Measurements from ENCODE around the gene RIMBP3B. TPM values are rescaled to one million over a fixed set of nuclear protein-coding genes. Genes with fewer than 3 reads are reported as not detected.
"Not testable (repeated sequence)": the region's sequence is repeated elsewhere in the genome, so short reads cannot be mapped to it uniquely, and the experiment has no call there.

Gene RIMBP3B
- total RNA-seq, 1 experiment from 2014 or later, result 0.03 TPM

DNA sequence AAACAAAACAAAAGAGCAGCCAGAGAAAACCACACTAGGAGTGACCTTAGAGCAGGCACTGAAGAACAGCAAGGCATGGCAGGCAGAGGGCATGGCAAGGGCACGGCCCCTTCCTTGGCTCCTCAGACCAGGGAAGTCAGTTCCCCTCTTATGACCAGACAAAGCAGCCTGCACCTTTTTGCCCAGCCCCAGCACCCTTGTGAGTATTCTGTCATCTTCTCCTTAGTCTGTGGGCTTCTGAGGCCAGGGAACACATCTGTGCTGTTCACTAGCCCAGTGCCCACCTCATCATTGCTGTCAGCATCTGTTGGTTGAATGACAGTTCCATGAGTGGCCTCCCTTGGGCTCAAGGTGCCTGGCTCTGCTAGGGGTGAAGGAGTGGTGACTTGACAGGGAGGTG lies 23.6 kb downstream of the RIMBP3B start:
- H3K36me3 ChIP-seq, H3K4me3 ChIP-seq, DNase-seq, H3K27me3 ChIP-seq, H3K9me3 ChIP-seq: not testable (repeated sequence)

DNA sequence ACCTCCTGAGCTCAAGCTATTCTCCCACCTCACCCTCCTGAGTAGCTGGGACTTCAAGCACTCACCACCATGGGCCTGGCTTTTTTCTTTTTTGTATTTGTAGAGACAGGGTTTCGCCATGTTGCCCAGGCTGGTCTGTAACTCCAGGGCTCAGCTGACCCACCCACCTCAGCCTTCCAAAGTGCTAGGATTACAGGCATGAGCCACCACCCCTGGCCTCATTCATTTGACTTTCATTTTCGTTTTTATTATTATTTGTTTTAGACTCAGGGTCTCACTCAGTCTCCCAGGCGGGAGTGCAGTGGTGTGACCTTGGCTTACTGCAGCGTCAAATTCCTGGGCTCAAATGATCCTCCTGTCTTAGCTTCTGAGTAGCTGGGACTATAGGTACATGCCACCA lies 24.2 kb downstream of the RIMBP3B start:
- H3K36me3 ChIP-seq, DNase-seq, H3K27me3 ChIP-seq, H3K9me3 ChIP-seq, H3K4me3 ChIP-seq: not testable (repeated sequence)

DNA sequence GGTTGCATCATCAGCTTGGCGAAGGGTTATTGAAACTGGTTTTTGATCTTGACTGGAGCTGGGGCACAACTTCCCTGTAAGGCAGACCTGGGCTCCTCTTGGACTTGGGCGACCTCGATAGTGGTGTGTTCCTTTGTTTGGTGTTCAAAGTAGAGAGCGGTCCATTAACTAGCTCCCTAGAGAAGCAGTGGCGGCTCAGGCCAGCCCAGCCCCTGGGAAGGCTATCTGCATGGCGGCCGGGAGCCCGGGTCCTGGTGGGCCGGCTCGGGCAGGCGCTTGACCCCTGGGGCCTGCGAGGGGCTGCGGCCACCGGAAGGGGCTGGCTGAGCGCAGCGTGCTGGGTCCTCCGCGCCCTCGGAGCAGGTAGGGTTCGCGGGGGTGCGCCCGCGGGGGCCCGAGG lies 32.8 kb downstream of the RIMBP3B start:
- DNase-seq, result not testable (repeated sequence)

DNA sequence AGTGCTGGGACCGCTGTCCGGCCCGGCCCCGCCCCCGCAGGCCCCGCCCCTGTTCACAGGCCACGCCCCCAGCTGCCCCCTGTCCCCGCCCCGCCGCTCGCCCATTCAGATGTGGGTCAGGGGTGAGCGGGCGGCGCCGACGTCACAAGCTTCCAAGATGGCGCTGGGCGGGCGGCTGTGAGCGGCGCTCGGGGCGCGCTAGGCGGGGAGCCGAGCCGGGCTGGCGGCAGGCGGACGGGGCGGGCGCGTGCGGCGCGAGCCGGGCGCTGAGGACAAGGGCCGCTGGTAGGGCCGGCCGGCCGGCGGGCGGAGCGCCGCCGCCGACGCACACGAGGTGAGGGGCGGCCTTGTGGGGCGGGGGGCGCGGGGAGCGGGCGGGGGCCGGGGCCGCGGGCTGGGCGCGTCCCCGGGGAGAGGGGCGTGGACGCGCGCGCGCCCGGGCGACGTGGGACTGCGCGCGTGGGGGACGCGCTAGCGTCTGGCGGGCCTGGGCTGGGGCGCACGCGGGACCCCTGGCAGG lies 33.7 kb downstream of the RIMBP3B start, which contains the start of gene HIC2:
Gene HIC2, plus strand, starts transcription at position 145 of the 520 bp plus-strand sequence. CDS start 25,461 bp downstream, outside the sequence.
- not testable (repeated sequence) for H3K27me3 ChIP-seq, H3K36me3 ChIP-seq, DNase-seq, H3K9me3 ChIP-seq
- H3K4me3 ChIP-seq, result peak within 1 kb of the TSS; percentile 34

More for the DNA sequence above, 32.8 kb downstream of the RIMBP3B start:
- not testable (repeated sequence) for H3K9me3 ChIP-seq, H3K4me3 ChIP-seq, H3K36me3 ChIP-seq, H3K27me3 ChIP-seq

DNA sequence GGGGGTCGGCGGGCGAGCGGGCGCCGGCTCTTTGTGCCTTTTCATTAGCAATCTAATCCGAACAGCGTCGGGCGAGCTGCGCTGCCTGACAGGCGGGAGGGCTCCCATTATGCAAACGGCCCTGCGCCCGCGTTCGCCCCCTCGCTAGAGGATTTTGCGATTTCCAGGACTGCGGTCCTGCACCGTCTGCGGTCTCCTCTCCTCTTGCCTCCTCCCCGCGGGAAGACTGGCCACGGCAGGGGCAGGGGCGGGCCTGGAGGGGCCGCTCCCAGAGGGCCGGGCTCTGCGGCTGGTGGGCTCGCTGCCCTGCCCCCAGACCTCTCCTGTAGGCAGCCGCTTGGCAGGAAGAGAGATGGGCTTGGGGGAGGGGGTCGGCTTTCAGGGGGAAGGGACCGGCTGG lies 34.3 kb downstream of the RIMBP3B start:
- not testable (repeated sequence) for H3K36me3 ChIP-seq, H3K27me3 ChIP-seq, H3K9me3 ChIP-seq
- peak overlapping the region; percentile 34 for H3K4me3 ChIP-seq
- DNase-seq, result peak; percentile 9

DNA sequence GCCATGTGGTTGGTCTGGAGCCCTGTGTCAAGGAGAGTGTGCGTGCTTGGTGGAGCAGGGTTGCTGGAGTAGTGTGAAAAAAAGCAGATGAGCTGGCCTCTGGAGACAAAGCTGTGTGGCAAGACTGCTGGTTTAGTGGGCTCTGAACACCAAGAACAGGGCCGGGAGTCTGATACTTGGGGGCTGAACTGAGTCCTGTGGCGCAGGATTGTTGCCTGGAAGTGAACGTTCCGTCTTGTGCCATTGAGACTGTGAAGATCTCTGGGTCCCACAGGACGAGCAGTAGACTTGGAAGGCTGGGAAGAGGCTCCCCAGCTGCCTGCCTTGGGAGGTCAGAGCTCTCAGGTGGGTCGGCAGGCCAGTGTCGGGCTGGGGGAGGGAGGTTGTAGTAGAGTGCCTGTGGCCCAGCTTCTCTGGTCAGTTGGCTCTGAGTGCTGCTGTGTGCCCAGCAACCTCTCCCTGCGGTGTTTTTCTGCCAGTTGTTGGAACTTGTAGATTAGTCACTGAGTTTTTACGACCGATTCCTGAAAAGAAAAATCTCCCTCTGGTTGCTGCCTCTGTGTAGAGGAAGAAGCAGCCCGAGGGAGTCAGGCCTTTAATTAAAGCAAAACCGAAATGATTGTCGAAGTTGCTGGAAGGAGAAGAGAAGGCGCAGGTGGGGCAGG lies 35.6 kb downstream of the RIMBP3B start:
- H3K27me3 ChIP-seq, DNase-seq, H3K4me3 ChIP-seq, H3K9me3 ChIP-seq, H3K36me3 ChIP-seq: not testable (repeated sequence)

DNA sequence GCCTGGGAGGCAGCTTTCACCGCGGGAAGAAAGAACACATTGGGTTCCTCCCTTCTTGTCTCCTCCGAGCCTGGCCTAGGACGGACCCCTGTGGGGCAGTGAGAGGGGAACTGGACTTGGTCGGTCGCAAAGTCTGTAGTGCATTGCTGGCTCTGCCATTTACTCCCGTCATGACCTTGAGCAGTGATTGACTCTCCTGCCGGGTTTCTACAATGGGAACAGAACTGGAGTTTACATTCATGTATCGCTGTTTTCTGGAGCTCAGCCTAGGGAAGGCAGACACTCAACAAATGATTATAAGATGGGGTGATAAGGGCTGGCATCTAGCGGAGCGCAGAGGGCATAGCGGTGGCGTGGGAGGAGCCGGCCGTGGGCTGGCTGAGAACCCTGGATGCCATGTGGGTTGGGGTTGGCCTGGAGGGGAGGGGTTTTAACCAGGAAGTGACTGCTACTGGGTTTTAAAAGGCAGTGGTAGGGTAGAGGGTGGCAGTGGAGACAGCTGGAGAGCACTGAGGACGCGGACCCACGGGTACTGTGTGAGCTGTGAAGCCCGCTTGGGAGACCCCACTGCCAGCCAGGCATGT lies 36.7 kb downstream of the RIMBP3B start:
- not testable (repeated sequence) for H3K4me3 ChIP-seq, H3K9me3 ChIP-seq, H3K36me3 ChIP-seq, DNase-seq, H3K27me3 ChIP-seq

DNA sequence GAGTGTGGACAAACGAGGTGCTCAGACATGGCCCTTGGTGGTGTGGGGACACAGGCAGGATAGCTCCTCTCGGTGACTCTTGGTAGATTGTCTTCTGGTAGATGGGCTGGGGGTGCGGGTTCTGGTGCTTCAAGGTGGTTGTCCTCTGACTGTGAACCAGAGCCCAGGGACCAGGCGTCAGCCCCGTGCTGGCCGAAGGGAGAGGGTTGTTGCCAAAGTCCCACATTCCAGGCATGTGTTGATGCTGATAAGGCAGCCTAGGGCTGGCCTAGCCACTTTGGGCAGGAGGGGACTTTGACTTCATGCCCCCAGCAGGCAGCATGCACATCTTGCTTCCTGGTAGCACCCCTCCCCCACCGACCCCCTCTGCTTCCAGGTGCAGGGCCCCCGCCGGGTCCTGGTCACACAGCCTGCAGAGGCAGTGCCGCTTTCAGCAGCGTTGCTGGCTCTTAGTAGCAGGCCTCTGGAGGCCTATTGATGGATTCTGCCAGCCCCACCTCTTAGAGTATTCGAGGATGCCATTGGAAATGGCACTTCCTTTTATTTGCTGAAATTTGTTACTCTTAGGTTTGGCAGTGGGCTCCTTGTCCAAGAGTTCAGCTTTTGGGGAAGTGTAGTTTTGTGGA lies 40.6 kb downstream of the RIMBP3B start:
- H3K36me3 ChIP-seq, H3K9me3 ChIP-seq, DNase-seq, H3K27me3 ChIP-seq, H3K4me3 ChIP-seq: not testable (repeated sequence)

DNA sequence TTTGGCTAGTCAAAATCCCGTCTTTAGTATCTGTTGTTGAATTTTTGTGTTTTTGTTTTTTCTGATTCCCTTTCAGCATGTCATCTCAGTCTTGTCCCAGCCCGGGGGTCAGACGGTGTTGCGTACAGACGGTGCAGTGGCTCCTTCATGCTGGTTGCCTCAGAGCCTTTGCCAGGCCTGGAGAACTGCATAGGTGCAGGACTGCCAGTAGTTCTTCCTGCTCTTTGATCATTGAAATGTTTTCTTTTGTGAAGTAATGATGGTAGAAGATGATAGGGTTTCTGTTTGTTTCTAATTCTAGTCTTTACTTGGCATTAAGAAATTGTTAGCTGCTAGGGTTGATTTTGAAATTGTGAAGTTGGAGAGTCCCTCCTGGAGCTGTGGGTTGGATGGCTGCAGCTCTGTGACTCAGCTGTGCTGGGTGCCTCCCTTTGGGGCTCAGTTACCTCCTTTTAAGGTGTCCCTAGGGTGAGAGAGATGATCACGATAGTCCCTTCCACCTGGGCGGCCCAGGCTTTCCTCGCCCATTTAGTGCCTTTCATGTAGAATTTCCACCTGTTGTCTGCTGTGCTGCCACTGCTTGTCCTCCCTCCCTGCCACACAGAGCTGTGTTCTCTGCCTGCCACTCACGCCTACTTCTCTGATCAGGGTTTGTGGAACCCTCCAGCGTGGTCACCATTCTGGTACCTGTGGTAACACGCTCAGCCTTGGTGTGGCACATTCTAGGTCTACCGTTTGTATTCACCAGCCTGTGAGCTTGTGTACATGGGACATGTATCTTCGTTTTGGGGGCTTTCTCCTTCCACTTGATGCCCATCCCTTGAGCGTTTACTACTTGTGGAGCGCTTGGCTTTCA lies 51.1 kb downstream of the RIMBP3B start:
- not testable (repeated sequence) for H3K9me3 ChIP-seq, H3K36me3 ChIP-seq, H3K27me3 ChIP-seq, H3K4me3 ChIP-seq, DNase-seq

DNA sequence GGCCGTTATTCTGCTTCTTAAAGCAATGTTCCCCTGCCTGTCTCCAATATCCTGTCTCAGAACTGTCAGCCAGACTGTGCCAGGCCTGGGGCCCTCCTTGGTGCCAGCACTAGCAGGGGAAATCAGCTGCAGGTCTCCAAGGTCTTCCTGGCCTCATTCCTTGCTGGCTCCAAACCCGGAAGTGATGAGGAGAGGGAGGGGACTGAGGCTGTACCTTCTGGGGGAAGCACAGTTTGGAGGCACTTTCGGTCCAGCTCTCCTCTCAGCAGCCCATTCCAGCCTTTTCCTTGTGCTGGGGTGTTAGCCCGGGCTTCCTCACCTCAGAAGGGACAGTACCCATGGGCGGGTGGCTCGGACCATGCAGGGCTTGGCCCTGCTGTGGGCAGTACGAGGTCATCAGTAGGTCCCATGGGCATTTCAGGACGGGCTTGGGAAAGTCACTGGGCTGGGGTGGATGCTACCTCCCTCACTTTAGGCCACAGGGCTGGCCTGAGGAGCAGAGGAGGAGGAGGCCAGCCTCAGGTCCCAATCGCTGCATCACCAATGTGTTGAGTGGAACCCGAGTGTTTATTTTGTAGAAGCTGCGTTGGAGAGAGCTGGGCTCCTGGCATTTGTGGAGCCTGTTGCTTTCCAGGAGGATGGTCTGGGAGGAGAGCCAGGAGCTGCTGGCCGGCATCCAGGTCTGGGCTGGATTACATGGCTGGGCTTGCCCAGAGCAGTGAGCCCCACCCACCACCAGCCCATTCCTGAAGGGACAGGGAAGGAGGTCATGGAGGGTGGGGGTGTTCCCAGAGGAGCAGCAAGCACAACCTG lies 52.7 kb downstream of the RIMBP3B start:
- not testable (repeated sequence) for DNase-seq, H3K36me3 ChIP-seq, H3K4me3 ChIP-seq, H3K9me3 ChIP-seq, H3K27me3 ChIP-seq

DNA sequence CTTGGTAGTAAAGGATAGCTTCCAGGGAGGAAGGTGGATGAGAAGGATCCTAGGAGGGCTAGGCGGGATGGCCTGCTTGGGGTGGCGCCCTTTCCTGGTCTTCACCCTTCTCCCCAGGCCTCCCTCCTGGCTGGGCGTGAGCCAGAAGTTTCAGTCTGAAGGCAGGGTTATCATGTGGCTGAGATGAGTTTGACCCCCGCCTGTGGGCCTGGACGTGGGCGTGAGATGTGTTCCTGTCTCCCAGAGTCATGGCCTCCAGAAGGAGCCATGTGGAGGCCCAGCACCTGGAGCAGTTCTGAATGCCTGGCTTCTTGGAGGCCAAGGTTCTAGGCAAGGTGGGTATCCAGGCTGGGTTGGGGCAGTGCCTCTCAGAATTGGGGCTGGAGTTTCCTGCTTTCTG lies 54.5 kb downstream of the RIMBP3B start:
- not testable (repeated sequence) for H3K27me3 ChIP-seq, H3K9me3 ChIP-seq, DNase-seq

More for the DNA sequence above, 54.5 kb downstream of the RIMBP3B start:
- not testable (repeated sequence) for H3K4me3 ChIP-seq, H3K36me3 ChIP-seq

Other genes with a start within 250 kb of the RIMBP3B start
- gene HIC2, start 33.6 kb downstream of the RIMBP3B start, total RNA-seq (2014; rRNA removed; shearing (Covaris generic); ENCODE audit: low replicate concordance), result 0.99 and 1.2 TPM in 2 replicates
- gene TMEM191C, start 83.6 kb downstream of the RIMBP3B start, total RNA-seq (2014; rRNA removed; shearing (Covaris generic); ENCODE audit: low replicate concordance), result 0.30 TPM in 1 of 2 replicates, not detected in the other
- 0.30 and 0.49 TPM in 2 replicates for gene RIMBP3C, start 167.7 kb downstream of the RIMBP3B start, total RNA-seq (2014; rRNA removed; shearing (Covaris generic); ENCODE audit: low replicate concordance)
- gene UBE2L3, start 184.0 kb downstream of the RIMBP3B start, total RNA-seq (2014; rRNA removed; shearing (Covaris generic); ENCODE audit: low replicate concordance), result 35.8 and 37.1 TPM in 2 replicates
- gene YDJC, start 246.3 kb downstream of the RIMBP3B start, total RNA-seq (2014; rRNA removed; shearing (Covaris generic); ENCODE audit: low replicate concordance), result 70.3 and 78.4 TPM in 2 replicates
- gene CCDC116, start 249.0 kb downstream of the RIMBP3B start, total RNA-seq (2014; rRNA removed; shearing (Covaris generic); ENCODE audit: low replicate concordance), result not detected in 2 replicates